Large intestine (tissue), 3 donors: Measurements from ENCODE around the gene ENTHD1. TPM values are rescaled to one million over a fixed set of nuclear protein-coding genes. Genes with fewer than 3 reads are reported as not detected.

ENCODE experiments used
- DNase-seq, 2 donors: peaks; one replicate each; pipeline versions ENCODE4 v3.0.0 to v3.0.0-alpha.2; 2013
- H3K27ac ChIP-seq: one replicate; pipeline ENCODE4 v1.5.1; 2013; ENCODE audit warnings: low read length
- H3K27me3 ChIP-seq: 2 replicates; pipeline ENCODE4 v1.6.1; 2013; ENCODE audit warnings: low read length; ENCODE audit not compliant: control insufficient read depth, insufficient read depth
- H3K36me3 ChIP-seq: 2 replicates; pipeline ENCODE4 v1.6.1; 2013; ENCODE audit warnings: low read length; ENCODE audit not compliant: control insufficient read depth, insufficient read depth
- H3K4me1 ChIP-seq: one replicate; pipeline ENCODE4 v1.6.1; 2013; ENCODE audit warnings: low read length; ENCODE audit not compliant: control insufficient read depth, insufficient read depth
- H3K4me3 ChIP-seq: one replicate; pipeline ENCODE4 v1.5.1; 2013; ENCODE audit warnings: low read length
- H3K9me3 ChIP-seq: one replicate; pipeline ENCODE4 v1.6.1; 2013; ENCODE audit warnings: mild to moderate bottlenecking, low read depth, low read length, moderate library complexity; ENCODE audit not compliant: control insufficient read depth
- WGBS: methylation state at CpG from one replicate; pipeline ENCODE4 v1.1.5; 2013; ENCODE audit warnings: low lambda C conversion rate; ENCODE audit not compliant: insufficient coverage; 5-methylcytosine and 5-hydroxymethylcytosine counted together
- polyA plus RNA-seq: library from polyadenylated mRNA; unstranded; fragments of 120-200 nt; gene quantifications from one replicate; pipeline ENCODE4 v1.2.1, GENCODE V29; 2013

The ENTHD1 gene
- polyA plus RNA-seq, 1 donor, result 0.06 TPM

DNA sequence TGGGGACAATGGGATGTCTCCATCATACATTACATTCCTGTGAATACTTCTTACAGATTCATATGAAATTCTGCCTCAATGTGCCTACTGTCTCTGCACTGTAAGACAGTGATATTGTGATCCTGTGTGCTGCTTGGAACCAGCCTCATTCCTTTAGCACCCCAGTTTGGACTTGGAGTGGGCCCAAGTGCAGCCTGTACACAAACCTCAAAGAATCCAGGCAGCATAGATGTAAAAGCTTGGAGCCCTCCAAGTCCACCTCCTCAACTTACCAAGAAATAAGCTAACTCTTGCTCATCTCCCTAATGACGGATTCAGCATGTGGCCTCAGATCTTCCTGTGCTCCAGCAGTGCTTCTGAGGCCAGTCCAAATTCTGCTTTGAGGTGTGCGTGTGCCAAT, 31.7 kb upstream of the ENTHD1 start:
- DNase-seq, result no peak
- Histone ChIP-seq H3K9me3 (no peaks in the 10 kb centered on the region), H3K4me1 (peaks cover 28% of the 10 kb centered on the region), H3K27me3 (no peaks in the 10 kb centered on the region), H3K4me3 (no peak overlapping the region), H3K27ac (no peak overlapping the region), H3K36me3 (no peaks in the 10 kb centered on the region)
- WGBS, result no CpG with 5 or more reads among the region's 2 CpGs

DNA sequence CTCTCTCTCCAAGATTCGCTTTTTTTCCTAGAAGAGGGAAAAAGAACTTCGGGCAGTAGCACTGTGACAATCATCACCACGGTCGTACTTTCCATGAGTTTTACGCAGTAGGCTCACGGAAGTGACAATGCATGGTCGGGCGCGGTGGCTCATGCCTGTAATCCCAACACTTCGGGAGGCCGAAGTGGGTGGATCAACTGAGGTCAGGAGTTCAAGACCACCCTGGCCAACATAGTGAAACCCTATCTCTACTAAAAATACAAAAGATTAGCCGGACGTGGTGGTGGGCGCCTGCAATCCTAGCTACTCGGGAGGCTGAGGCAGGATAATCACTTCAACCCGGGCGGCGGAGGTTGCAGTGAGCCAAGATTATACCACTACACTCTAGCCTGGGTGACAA, 30.7 kb upstream of the ENTHD1 start:
- Histone ChIP-seq H3K4me1 (peaks cover 28% of the 10 kb centered on the region), H3K27ac (no peak overlapping the region), H3K36me3 (no peaks in the 10 kb centered on the region), H3K27me3 (no peaks in the 10 kb centered on the region), H3K4me3 (no peak overlapping the region), H3K9me3 (no peaks in the 10 kb centered on the region)
- DNase-seq, result no peak
- no CpG with 5 or more reads among the region's 18 CpGs for WGBS

DNA sequence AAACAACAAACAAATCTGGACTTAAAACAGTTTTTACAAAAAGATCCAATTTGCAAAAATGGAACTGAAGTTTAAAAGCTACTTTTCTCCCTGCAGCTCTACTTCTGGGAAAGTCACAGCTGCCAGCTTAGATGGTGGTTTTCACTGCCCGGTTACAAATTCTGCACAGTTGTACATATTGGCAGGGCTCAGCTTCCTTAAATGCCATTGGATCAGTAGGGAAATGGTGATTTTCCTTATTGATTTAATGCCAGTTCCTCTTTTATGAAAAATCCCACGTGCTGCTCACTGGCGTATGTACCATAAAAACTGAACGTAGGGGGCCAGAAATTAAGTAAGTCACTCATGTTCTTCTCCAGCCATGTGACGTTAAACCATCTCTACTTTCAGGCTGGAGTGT, 30.1 kb upstream of the ENTHD1 start:
- Histone ChIP-seq H3K4me3 (no peak overlapping the region), H3K9me3 (no peaks in the 10 kb centered on the region), H3K27ac (no peak overlapping the region), H3K27me3 (no peaks in the 10 kb centered on the region), H3K4me1 (peaks cover 23% of the 10 kb centered on the region), H3K36me3 (no peaks in the 10 kb centered on the region)
- no peak for DNase-seq
- 80% methylated on average over 1 of the region's 5 CpGs for WGBS

DNA sequence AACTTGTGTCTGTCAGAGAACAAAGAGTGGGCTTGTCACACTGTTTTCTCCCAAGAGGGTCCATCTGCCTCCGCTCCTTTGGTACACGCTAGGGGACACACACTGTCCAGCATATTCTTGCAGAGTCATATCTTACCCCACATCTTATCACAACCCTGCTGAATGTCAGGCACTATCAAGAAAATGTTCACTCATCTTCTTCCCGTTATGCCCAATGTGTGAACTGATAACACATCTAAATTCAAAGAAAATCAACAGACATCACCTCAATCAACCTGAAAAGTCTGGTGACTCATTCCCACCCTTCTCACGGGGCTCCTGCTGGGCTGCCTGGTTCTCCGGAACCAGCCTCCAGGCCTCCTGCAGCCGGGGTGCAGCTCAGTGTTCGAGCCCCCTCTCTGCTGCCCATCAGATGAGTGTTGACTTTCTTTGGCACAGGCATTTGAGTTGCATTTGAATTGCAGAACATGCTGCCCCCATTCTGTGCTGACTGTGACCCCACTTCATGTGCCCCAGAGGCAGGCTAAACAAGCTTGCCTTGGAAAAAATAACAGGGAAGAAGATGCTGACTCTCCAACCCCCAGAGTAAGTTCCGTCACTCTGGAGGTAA, 26.7 kb upstream of the ENTHD1 start:
- Histone ChIP-seq H3K27me3 (no peaks in the 10 kb centered on the region), H3K36me3 (no peaks in the 10 kb centered on the region), H3K9me3 (no peaks in the 10 kb centered on the region), H3K27ac (no peak overlapping the region), H3K4me3 (no peak overlapping the region), H3K4me1 (no peaks in the 10 kb centered on the region)
- no peak for DNase-seq
- no CpG with 5 or more reads among the region's 8 CpGs for WGBS

DNA sequence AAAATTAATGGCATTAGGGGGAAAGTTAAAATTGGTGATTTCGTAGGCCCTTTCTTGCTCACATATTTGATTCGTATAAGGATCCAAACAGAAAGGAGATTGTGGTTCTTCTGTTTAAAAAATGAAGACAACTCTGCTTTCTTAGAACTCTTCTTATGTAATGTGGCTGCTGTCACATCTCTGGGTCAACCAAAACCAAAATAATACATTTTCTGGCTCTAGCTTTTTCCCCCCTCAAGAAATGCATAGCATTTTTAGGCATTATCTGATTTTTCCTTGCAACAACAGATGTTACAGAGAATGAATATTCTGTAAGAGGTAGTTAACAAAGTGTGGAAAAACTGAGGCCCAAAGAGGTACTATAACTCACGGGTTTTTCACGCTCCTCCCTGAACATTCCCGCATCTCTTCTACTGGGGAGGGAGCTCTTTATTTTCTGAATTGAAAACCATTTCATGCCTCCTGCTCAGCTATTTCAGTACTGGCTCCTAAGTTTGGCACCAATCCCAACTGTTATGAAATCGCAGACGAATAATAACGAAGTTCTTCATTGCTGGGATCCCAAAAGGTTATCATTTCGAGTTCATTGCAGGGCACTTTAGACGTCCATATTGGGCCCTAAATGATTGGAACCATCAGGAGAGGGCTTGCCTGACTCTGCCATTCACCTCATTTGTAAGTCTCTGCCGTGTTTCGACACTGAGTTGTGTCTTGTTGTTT, 24.4 kb upstream of the ENTHD1 start:
- no peak overlapping the region for H3K27ac ChIP-seq
- WGBS, result 85% methylated on average over 4 of the region's 12 CpGs
- H3K4me3 ChIP-seq, result no peak overlapping the region

DNA sequence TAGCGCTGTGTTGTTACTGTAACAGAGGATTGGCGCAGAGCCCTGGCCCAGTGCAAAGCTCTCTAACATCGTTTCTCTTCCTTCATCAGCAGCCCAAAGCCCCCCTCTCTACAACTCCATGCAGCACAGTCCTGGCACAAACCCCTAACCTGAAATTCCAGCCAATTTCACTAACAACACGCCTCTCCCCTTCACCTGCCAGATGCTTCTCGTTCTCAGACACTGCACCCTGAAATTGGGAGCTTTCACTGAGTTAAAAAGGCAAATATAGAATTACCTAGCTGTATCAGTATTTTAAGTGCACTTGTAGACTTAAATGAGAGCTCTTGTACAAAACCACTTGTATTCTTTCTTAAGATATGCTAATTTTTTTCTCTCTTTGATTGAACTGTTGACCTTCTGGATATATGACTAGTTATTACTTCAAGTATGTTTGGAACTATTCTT, 23.7 kb upstream of the ENTHD1 start:
- DNase-seq, result no peak
- H3K27me3 ChIP-seq, result no peaks in the 10 kb centered on the region

More for the DNA sequence above, 24.4 kb upstream of the ENTHD1 start:
- Histone ChIP-seq H3K4me1 (no peaks in the 10 kb centered on the region), H3K27me3 (no peaks in the 10 kb centered on the region), H3K9me3 (no peaks in the 10 kb centered on the region), H3K36me3 (no peaks in the 10 kb centered on the region)
- DNase-seq, result no peak

DNA sequence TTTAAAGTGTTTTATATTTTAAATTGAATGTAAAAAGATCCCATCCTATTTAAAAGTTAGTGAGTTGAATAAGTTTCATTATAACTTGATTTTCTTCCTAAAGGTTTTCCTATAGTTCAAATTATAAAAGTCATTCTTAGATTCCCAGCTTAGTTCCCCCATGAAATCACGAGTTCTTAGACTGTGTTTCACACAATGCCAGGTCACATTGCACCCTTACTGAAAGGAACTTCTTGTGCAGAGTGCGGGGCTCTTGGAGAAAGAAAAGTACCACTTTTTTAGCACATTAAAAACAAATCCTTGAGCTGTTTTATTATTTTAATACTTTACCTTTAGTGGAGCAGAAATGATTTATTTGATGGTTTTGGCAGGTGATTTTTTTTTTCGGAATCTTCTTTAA, 22.9 kb upstream of the ENTHD1 start:
- no peaks in the 10 kb centered on the region for H3K36me3 ChIP-seq
- 100% methylated on average over 1 of the region's 3 CpGs for WGBS
- DNase-seq, result no peak

More for the DNA sequence above, 23.7 kb upstream of the ENTHD1 start:
- no peak overlapping the region for H3K4me3 ChIP-seq
- no peak overlapping the region for H3K27ac ChIP-seq
- H3K4me1 ChIP-seq, result no peaks in the 10 kb centered on the region
- H3K9me3 ChIP-seq, result no peaks in the 10 kb centered on the region
- H3K36me3 ChIP-seq, result no peaks in the 10 kb centered on the region
- 60% methylated on average over 1 of the region's 5 CpGs for WGBS

DNA sequence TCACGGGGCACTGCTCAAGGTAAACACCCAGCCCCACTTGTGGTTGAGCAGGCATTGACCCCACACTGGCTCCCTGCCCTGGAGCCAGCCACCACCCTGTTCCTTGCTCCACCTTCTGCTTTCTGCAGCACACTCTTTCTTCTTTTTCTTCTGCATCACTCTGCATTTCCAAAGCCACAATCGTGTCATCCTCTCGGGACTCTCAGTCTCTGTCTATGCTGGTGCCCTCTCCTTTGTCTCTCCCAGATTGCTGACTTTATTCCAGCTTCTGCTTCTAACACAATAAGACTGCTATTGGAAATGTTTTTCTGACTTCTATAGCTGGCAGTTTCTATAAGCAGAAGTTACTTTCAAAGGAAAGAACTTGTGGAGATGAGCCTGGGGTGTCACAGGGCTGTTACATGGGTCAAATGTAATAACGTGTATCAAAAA, 21.8 kb upstream of the ENTHD1 start:
- Histone ChIP-seq H3K9me3 (no peaks in the 10 kb centered on the region), H3K36me3 (no peaks in the 10 kb centered on the region), H3K4me3 (no peak overlapping the region), H3K27me3 (no peaks in the 10 kb centered on the region), H3K4me1 (no peaks in the 10 kb centered on the region), H3K27ac (no peak overlapping the region)
- DNase-seq, result no peak
- no CpG with 5 or more reads among the region's 4 CpGs for WGBS

More for the DNA sequence above, 22.9 kb upstream of the ENTHD1 start:
- no peaks in the 10 kb centered on the region for H3K9me3 ChIP-seq
- no peak overlapping the region for H3K27ac ChIP-seq
- H3K4me1 ChIP-seq, result no peaks in the 10 kb centered on the region
- no peak overlapping the region for H3K4me3 ChIP-seq
- no peaks in the 10 kb centered on the region for H3K27me3 ChIP-seq

DNA sequence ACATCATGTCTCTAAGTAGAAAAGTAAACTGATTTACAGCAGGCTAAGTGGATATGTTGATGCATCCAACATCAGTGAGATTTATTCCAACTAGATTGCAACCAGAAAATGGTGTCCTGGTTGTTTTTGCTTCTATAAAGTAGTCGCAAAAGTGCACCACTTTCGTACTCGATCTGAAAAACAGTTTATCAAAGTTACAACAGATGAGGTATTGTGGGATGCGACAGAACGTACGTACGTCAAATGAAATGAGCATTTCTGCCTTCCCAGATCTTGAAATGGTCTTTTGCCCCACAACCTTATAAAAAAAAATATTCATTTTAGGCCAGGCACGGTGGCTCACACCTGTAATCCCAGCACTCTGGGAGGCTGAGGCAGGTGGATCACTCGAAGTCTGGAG, 21.0 kb upstream of the ENTHD1 start:
- Histone ChIP-seq H3K36me3 (no peaks in the 10 kb centered on the region), H3K4me3 (no peak overlapping the region), H3K4me1 (no peaks in the 10 kb centered on the region), H3K27me3 (no peaks in the 10 kb centered on the region), H3K27ac (no peak overlapping the region), H3K9me3 (no peaks in the 10 kb centered on the region)
- 100% methylated on average over 2 of the region's 9 CpGs for WGBS
- DNase-seq, result no peak

DNA sequence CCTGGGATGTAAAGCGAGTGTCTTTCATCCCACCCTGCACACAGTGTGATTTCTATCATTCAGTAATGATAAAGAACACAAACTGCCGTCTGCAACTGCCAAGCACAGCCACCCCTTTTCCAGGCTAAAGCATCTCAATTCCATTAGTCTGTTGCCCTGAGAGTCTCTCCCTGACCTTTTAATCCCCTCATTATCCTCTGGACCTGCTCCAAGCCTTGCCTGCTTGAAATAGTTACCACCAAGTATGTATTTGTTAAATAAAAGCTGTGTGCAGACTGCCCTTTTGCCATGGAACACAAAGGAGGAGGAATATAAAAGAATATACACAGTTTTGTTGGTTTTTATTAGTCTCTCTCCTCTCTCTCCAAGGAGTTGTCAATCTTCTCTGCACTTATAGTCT, 20.3 kb upstream of the ENTHD1 start:
- no peaks in the 10 kb centered on the region for H3K4me1 ChIP-seq
- no peaks in the 10 kb centered on the region for H3K36me3 ChIP-seq
- no peaks in the 10 kb centered on the region for H3K9me3 ChIP-seq
- H3K27ac ChIP-seq, result no peak overlapping the region
- no peaks in the 10 kb centered on the region for H3K27me3 ChIP-seq
- WGBS, result no CpG with 5 or more reads among the region's 2 CpGs
- DNase-seq, result no peak
- H3K4me3 ChIP-seq, result no peak overlapping the region

DNA sequence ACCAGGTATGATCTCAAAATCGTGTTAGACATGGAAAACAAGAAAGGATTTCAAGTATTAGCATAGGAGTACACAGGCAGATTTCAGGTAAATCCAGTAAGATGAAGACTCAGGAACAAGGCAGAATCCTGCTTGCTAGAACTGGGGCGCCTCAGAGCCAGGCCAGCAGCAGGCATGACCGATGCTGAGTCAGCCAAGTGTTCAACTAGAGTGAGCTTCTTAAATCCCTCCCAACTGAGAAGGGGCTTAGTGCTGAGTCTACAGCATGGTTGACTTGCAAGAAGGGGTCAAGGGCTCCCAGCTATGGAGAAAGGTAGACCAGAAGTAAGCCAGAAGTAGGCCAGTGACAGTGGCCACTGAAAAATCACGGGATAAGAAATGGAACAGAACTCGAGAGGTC, 19.8 kb upstream of the ENTHD1 start:
- H3K9me3 ChIP-seq, result no peaks in the 10 kb centered on the region
- H3K36me3 ChIP-seq, result no peaks in the 10 kb centered on the region
- no peaks in the 10 kb centered on the region for H3K4me1 ChIP-seq
- H3K4me3 ChIP-seq, result no peak overlapping the region
- WGBS, result 100% methylated on average over 2 of the region's 5 CpGs
- no peak for DNase-seq
- H3K27ac ChIP-seq, result no peak overlapping the region
- H3K27me3 ChIP-seq, result no peaks in the 10 kb centered on the region
